GM21723 (cell line): Measurements from ENCODE around the gene M1AP.

Experiments
- ATAC-seq: cut with Tn5 transposase; IDR thresholded peaks from one replicate; pipeline ENCODE4 v1.9.1; 2021; ENCODE audit warnings: mild to moderate bottlenecking, moderate library complexity; ENCODE audit not compliant: unreplicated experiment

The M1AP gene

GRCh38 chr2:74528600-74529356 lies 119.4 kb downstream of the M1AP start:
- ATAC-seq, result peak; percentile 11

- ATAC-seq, result no peak
Measured at GRCh38 chr2:74527741-74528140, 120.4 kb downstream of the M1AP start.

- no peak for ATAC-seq
Measured at GRCh38 chr2:74526649-74527230, 121.4 kb downstream of the M1AP start.

- ATAC-seq, result no peak
Measured at GRCh38 chr2:74525717-74526648, 122.1 kb downstream of the M1AP start, which contains the start of gene DQX1. Gene DQX1, minus strand, starts transcription at chr2:74526231. Its CDS starts 502 bp downstream, at chr2:74525729.

- ATAC-seq, result no peak
Measured at GRCh38 chr2:74524955-74525716, 123.0 kb downstream of the M1AP start.

GRCh38 chr2:74524005-74524404 lies 124.1 kb downstream of the M1AP start:
- ATAC-seq, result no peak

GRCh38 chr2:74522516-74522915 lies 125.6 kb downstream of the M1AP start:
- ATAC-seq, result no peak

GRCh38 chr2:74516650-74517049 lies 131.5 kb downstream of the M1AP start:
- ATAC-seq, result no peak

GRCh38 chr2:74515981-74516633 lies 132.0 kb downstream of the M1AP start:
- ATAC-seq, result peak; percentile 61

GRCh38 chr2:74515271-74515980 lies 132.7 kb downstream of the M1AP start:
- no peak for ATAC-seq

GRCh38 chr2:74514368-74515270 lies 133.5 kb downstream of the M1AP start, which contains the start of gene TLX2:
Gene TLX2, plus strand, starts transcription at chr2:74514450. Its CDS starts 357 bp downstream, at chr2:74514807.
- ATAC-seq, result no peak

GRCh38 chr2:74513605-74514367 lies 134.3 kb downstream of the M1AP start:
- no peak for ATAC-seq

GRCh38 chr2:74512744-74513604 lies 135.2 kb downstream of the M1AP start:
- ATAC-seq, result no peak

GRCh38 chr2:74511104-74511989 lies 136.8 kb downstream of the M1AP start:
- no peak for ATAC-seq

- no peak for ATAC-seq
Measured at GRCh38 chr2:74510272-74510671, 137.9 kb downstream of the M1AP start.
